Caco-2 (cell line): Measurements from ENCODE around the gene SPDYE6. TPM values are rescaled to one million over a fixed set of nuclear protein-coding genes. Genes with fewer than 3 reads are reported as not detected.

Source experiments
- BruUV-seq: library from RNA; stranded (reverse); fragments of 400-500 nt; replicated peaks from 2 replicates; lab custom pipeline; 2021; lab: Mats Ljungman, UMichigan
- CTCF ChIA-PET: fragments of 300-600 bp; sonication (Branson Sonifier 250); formaldehyde crosslinking; loops from one replicate; lab custom pipeline; 2022; ENCODE audit warnings: antibody characterized with exemption; lab: Charles Lee
- POLR2A ChIA-PET: fragments of 300-600 bp; sonication (Branson Sonifier 250); formaldehyde crosslinking; loops from one replicate; lab custom pipeline; 2022; ENCODE audit warnings: antibody characterized with exemption; lab: Charles Lee
- DNase-seq, 2 experiments: peaks; one replicate each; pipeline versions ENCODE4 v3.0.0 to v3.0.0-alpha.2; 2020 to 2022
- H3K27me3 ChIP-seq: replicated peaks from 2 replicates; pipeline ENCODE4 v1.6.0; 2011; ENCODE audit warnings: low read length; ENCODE audit not compliant: control insufficient read depth, insufficient read depth
- H3K36me3 ChIP-seq: 2 replicates; pipeline ENCODE4 v1.5.1; 2011; ENCODE audit warnings: low read length; ENCODE audit not compliant: control insufficient read depth, insufficient read depth
- H3K4me1 ChIP-seq: fragments of 250-450 bp; sonication (Bioruptor Pico); 2 replicates; pipeline ENCODE4 v1.5.1; 2020; ENCODE audit warnings: mild to moderate bottlenecking
- H3K4me3 ChIP-seq: 2 replicates; pipeline ENCODE4 v1.5.1; 2011; ENCODE audit warnings: low read depth, mild to moderate bottlenecking, control low read depth, low read length
- H3K9me3 ChIP-seq: fragments of 250-450 bp; sonication (Bioruptor Pico); 2 replicates; pipeline ENCODE4 v1.5.1; 2020; ENCODE audit warnings: mild to moderate bottlenecking, moderate library complexity
- H3K27ac Mint-ChIP-seq: one replicate; pipeline ENCODE4 v1.8.0; 2022; ENCODE audit warnings: mixed read lengths; ENCODE audit not compliant: unreplicated experiment
- H3K27me3 Mint-ChIP-seq: one replicate; pipeline ENCODE4 v1.8.0; 2022; ENCODE audit warnings: mixed read lengths; ENCODE audit not compliant: insufficient read depth, unreplicated experiment
- H3K36me3 Mint-ChIP-seq: one replicate; pipeline ENCODE4 v1.8.0; 2022; ENCODE audit warnings: mild to moderate bottlenecking, mixed read lengths; ENCODE audit not compliant: insufficient read depth, unreplicated experiment
- H3K4me1 Mint-ChIP-seq: one replicate; pipeline ENCODE4 v1.8.0; 2022; ENCODE audit warnings: low read depth, mixed read lengths; ENCODE audit not compliant: unreplicated experiment
- H3K4me3 Mint-ChIP-seq: one replicate; pipeline ENCODE4 v1.8.0; 2022; ENCODE audit warnings: mild to moderate bottlenecking, moderate library complexity, mixed read lengths; ENCODE audit not compliant: unreplicated experiment
- H3K9me3 Mint-ChIP-seq: one replicate; pipeline ENCODE4 v1.8.0; 2022; ENCODE audit warnings: mixed read lengths; ENCODE audit not compliant: unreplicated experiment
- CTCF ChIP-seq, 2 experiments: fragments of 200-600 bp in 1 of 2; IDR thresholded peaks; 1 replicate in 1 of 2; 2 replicates in 1 of 2; pipeline versions ENCODE4 v1.5.1 to v1.8.0; 2011 to 2022; ENCODE audit warnings: antibody characterized with exemption in 1 of 2, control low read depth in 1 of 2, inconsistent platforms in 1 of 2, low read depth in 1 of 2, low read length in 1 of 2, mild to moderate bottlenecking in 1 of 2, moderate library complexity in 1 of 2; ENCODE audit not compliant: insufficient read depth in 1 of 2, severe bottlenecking in 1 of 2, unreplicated experiment in 1 of 2
- intact Hi-C: fragments of 100-400 bp; cut with micrococcal nuclease; formaldehyde crosslinking; loops from one replicate; pipeline ENCODE4 v1.10.0; 2022; ENCODE audit not compliant: unreplicated experiment
- total RNA-seq: library from RNA; stranded (reverse); gene quantifications from 2 replicates; pipeline ENCODE4 v1.2.3, GENCODE V29; 2022

SPDYE6 gene
- total RNA-seq, 1 experiment from 2014 or later = not detected

DNA sequence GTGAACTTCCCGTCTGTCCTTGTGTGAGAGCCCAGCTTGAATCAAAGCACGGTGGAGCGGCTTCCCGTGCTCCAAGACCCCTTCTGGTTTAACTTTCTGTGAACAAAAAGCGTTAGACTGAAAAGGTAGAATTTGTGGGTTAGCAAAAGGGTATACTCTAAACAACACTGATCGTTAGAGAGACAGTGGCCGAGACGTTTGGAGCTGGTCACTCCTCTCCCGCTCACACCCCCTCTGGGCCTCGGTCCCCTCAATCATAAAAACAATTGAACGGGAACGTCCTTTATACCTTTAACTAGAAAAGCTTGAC, 40.4 kb upstream of the SPDYE6 start:
- Mint-ChIP-seq H3K27me3 (no peaks in the 10 kb centered on the region), H3K4me3 (peak overlapping the region; percentile 90), H3K36me3 (peaks cover 83% of the 10 kb centered on the region), H3K4me1 (peaks cover 20% of the 10 kb centered on the region), H3K27ac (peak overlapping the region; percentile 90), H3K9me3 (no peaks in the 10 kb centered on the region)
- ChIA-PET CTCF (no interaction called here), POLR2A (no interaction called here)
- no peaks in the 10 kb centered on the region; the same call in 1 of the 2 replicates for H3K9me3 ChIP-seq
- BruUV-seq = TSS peak; percentile 61
- DNase-seq = no peak
- peak overlapping the region; percentile 90 for H3K4me3 ChIP-seq
- peaks cover 27% of the 10 kb centered on the region for H3K4me1 ChIP-seq
- no peak for TF ChIP-seq CTCF (IDR thresholded peaks at IDR 0.05; ENCODE audit: insufficient read depth in 1 of 2, low read depth in 1 of 2, low read length in 1 of 2, severe bottlenecking in 1 of 2, unreplicated experiment in 1 of 2)
- no peaks in the 10 kb centered on the region for H3K27me3 ChIP-seq
- intact Hi-C loops = no loop called here
- H3K36me3 ChIP-seq = peaks cover 4% of the 10 kb centered on the region; the same call in 1 of the 2 replicates

GRCh38 chr7:102395873-102396709, 39.8 kb upstream of the SPDYE6 start, which contains the start of gene PRKRIP1:
PRKRIP1 (plus strand) TSS chr7:102396363; CDS start chr7:102396412, 49 bp downstream.
- Histone ChIP-seq H3K4me3 (peak within 1 kb of the TSS; percentile 90), H3K4me1 (peaks cover 27% of the 10 kb centered on the region), H3K9me3 (no peaks in the 10 kb centered on the region; the same call in 1 of the 2 replicates), H3K36me3 (peaks cover 4% of the 10 kb centered on the region; the same call in 1 of the 2 replicates), H3K27me3 (no peaks in the 10 kb centered on the region)
- DNase-seq = peak; percentile 92 to 96
- intact Hi-C loops = no loop called here
- Mint-ChIP-seq H3K36me3 (peaks cover 79% of the 10 kb centered on the region), H3K4me1 (peaks cover 21% of the 10 kb centered on the region), H3K27me3 (no peaks in the 10 kb centered on the region), H3K27ac (peak within 1 kb of the TSS; percentile 90), H3K9me3 (no peaks in the 10 kb centered on the region), H3K4me3 (peak within 1 kb of the TSS; percentile 90)
- CTCF ChIA-PET = interaction anchor here (0.5 to 1.5 kb wide), 3 partner anchors 8 to 1033 kb away, joined by 3 to 6 read pairs (median 4); partner anchors contain the start of gene COL26A1
- POLR2A ChIA-PET = interaction anchor here (1.2 to 1.5 kb wide), 4 partner anchors 8 to 68 kb away, joined by 4 to 6 read pairs (median 5); no protein-coding TSS in a partner anchor
- no TSS peak for BruUV-seq
- no peak for TF ChIP-seq CTCF (IDR thresholded peaks at IDR 0.05; ENCODE audit: insufficient read depth in 1 of 2, low read depth in 1 of 2, low read length in 1 of 2, severe bottlenecking in 1 of 2, unreplicated experiment in 1 of 2)

DNA sequence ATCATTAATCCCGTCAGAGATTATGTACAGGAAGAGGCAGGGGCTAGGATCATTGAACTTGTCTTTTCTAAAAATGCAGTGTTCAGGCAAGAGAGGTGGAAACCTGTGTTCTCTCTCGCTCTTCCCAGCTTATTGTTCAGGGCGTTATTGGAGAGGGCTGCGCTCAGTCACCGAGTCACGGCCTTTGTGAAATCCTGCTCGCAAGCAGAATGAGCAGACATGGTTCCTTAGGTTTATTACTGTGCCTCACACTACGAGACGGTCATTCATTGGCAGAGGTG, 39.3 kb upstream of the SPDYE6 start:
- intact Hi-C loops = no loop called here
- H3K27me3 Mint-ChIP-seq = no peaks in the 10 kb centered on the region
- peak overlapping the region; percentile 90 for H3K27ac Mint-ChIP-seq
- no TSS peak for BruUV-seq
- Histone ChIP-seq H3K27me3 (no peaks in the 10 kb centered on the region), H3K9me3 (no peaks in the 10 kb centered on the region; the same call in 1 of the 2 replicates), H3K4me1 (peaks cover 27% of the 10 kb centered on the region), H3K4me3 (peak overlapping the region; percentile 90), H3K36me3 (peaks cover 4% of the 10 kb centered on the region; the same call in 1 of the 2 replicates)
- TF ChIP-seq CTCF (IDR thresholded peaks at IDR 0.05; ENCODE audit: insufficient read depth in 1 of 2, low read depth in 1 of 2, low read length in 1 of 2, severe bottlenecking in 1 of 2, unreplicated experiment in 1 of 2) = no peak
- peak overlapping the region; percentile 90 for H3K4me3 Mint-ChIP-seq
- H3K4me1 Mint-ChIP-seq = peaks cover 21% of the 10 kb centered on the region
- peaks cover 78% of the 10 kb centered on the region for H3K36me3 Mint-ChIP-seq
- no peak for DNase-seq
- no peaks in the 10 kb centered on the region for H3K9me3 Mint-ChIP-seq
- ChIA-PET CTCF (interaction anchor here (0.6 to 1.5 kb wide), 4 partner anchors 9 to 637 kb away, joined by 3 to 6 read pairs (median 4); no protein-coding TSS in a partner anchor), POLR2A (interaction anchor here (1.2 to 1.5 kb wide), 4 partner anchors 9 to 69 kb away, joined by 4 to 6 read pairs (median 5); no protein-coding TSS in a partner anchor)
